Dendritic cell treated with granulocyte-macrophage colony-stimulating factor and Interleukin-4, amounts not matched to agents 40 ng/mL and 50 ng/mL, for 4 days (primary cell): ENCODE results near the gene RAB40A.
"Not testable (repeated sequence)": the region's sequence is repeated elsewhere in the genome, so short reads cannot be mapped to it uniquely, and the experiment has no call there.

Experiments
- H3K27ac Mint-ChIP-seq: one replicate; pipeline ENCODE4 v1.8.0; 2022; ENCODE audit warnings: mild to moderate bottlenecking, mixed read lengths
- H3K27me3 Mint-ChIP-seq: one replicate; pipeline ENCODE4 v1.8.0; 2022; ENCODE audit warnings: mild to moderate bottlenecking, mixed read lengths
- H3K36me3 Mint-ChIP-seq: one replicate; pipeline ENCODE4 v1.8.0; 2022; ENCODE audit warnings: low read depth, mixed read lengths
- H3K4me1 Mint-ChIP-seq: one replicate; pipeline ENCODE4 v1.8.0; 2022; ENCODE audit warnings: low read depth, mixed read lengths
- H3K4me3 Mint-ChIP-seq: one replicate; pipeline ENCODE4 v1.8.0; 2022; ENCODE audit warnings: mild to moderate bottlenecking, moderate library complexity, mixed read lengths
- H3K9me3 Mint-ChIP-seq: one replicate; pipeline ENCODE4 v1.8.0; 2022; ENCODE audit warnings: mixed read lengths
- intact Hi-C: fragments of 100-400 bp; cut with micrococcal nuclease; formaldehyde crosslinking; loops from one replicate; pipeline ENCODE4 v1.15.0; 2022

Gene RAB40A

GRCh38 chrX:103510031-103510430, 9.3 kb downstream of the RAB40A start:
- Mint-ChIP-seq H3K27ac (no peak overlapping the region), H3K9me3 (no peaks in the 10 kb centered on the region), H3K27me3 (no peaks in the 10 kb centered on the region), H3K4me3 (no peak overlapping the region), H3K36me3 (no peaks in the 10 kb centered on the region), H3K4me1 (no peaks in the 10 kb centered on the region)
- intact Hi-C loops = no loop called here

- Mint-ChIP-seq H3K27me3 (no peaks in the 10 kb centered on the region), H3K36me3 (no peaks in the 10 kb centered on the region), H3K9me3 (no peaks in the 10 kb centered on the region), H3K27ac (no peak overlapping the region), H3K4me1 (no peaks in the 10 kb centered on the region), H3K4me3 (no peak overlapping the region)
- intact Hi-C loops = no loop called here
Measured at GRCh38 chrX:103503853-103504207, 15.5 kb downstream of the RAB40A start.

GRCh38 chrX:103503163-103503852, 16.0 kb downstream of the RAB40A start:
- intact Hi-C loops = no loop called here

GRCh38 chrX:103498786-103499185, 20.5 kb downstream of the RAB40A start:
- Mint-ChIP-seq H3K9me3 (no peaks in the 10 kb centered on the region), H3K36me3 (no peaks in the 10 kb centered on the region), H3K27me3 (no peaks in the 10 kb centered on the region), H3K27ac (no peak overlapping the region), H3K4me3 (no peak overlapping the region), H3K4me1 (peaks cover 6% of the 10 kb centered on the region)
- intact Hi-C loops = no loop called here

More at GRCh38 chrX:103503163-103503852, 16.0 kb downstream of the RAB40A start:
- no peaks in the 10 kb centered on the region for H3K9me3 Mint-ChIP-seq
- H3K4me1 Mint-ChIP-seq = no peaks in the 10 kb centered on the region
- H3K4me3 Mint-ChIP-seq = no peak overlapping the region
- no peaks in the 10 kb centered on the region for H3K27me3 Mint-ChIP-seq
- no peaks in the 10 kb centered on the region for H3K36me3 Mint-ChIP-seq
- no peak overlapping the region for H3K27ac Mint-ChIP-seq

- intact Hi-C loops = no loop called here
- Mint-ChIP-seq H3K9me3 (no peaks in the 10 kb centered on the region), H3K27ac (no peak overlapping the region), H3K4me1 (peaks cover 6% of the 10 kb centered on the region), H3K27me3 (no peaks in the 10 kb centered on the region), H3K4me3 (no peak overlapping the region), H3K36me3 (no peaks in the 10 kb centered on the region)
Measured at GRCh38 chrX:103495786-103496185, 23.5 kb downstream of the RAB40A start.

- H3K9me3 Mint-ChIP-seq, H3K27ac Mint-ChIP-seq, H3K4me1 Mint-ChIP-seq, H3K27me3 Mint-ChIP-seq, H3K4me3 Mint-ChIP-seq, H3K36me3 Mint-ChIP-seq, intact Hi-C loops: not testable (repeated sequence)
Measured at GRCh38 chrX:103493578-103493977, 25.7 kb downstream of the RAB40A start.

GRCh38 chrX:103489733-103490132, 29.6 kb downstream of the RAB40A start:
- H3K9me3 Mint-ChIP-seq, H3K36me3 Mint-ChIP-seq, H3K4me1 Mint-ChIP-seq, intact Hi-C loops, H3K27me3 Mint-ChIP-seq, H3K4me3 Mint-ChIP-seq, H3K27ac Mint-ChIP-seq: not testable (repeated sequence)

- Mint-ChIP-seq H3K9me3 (no peaks in the 10 kb centered on the region), H3K36me3 (no peaks in the 10 kb centered on the region), H3K27ac (no peak overlapping the region), H3K4me3 (no peak overlapping the region), H3K4me1 (no peaks in the 10 kb centered on the region), H3K27me3 (no peaks in the 10 kb centered on the region)
- intact Hi-C loops = no loop called here
Measured at GRCh38 chrX:103488794-103489193, 30.5 kb downstream of the RAB40A start.

- no peaks in the 10 kb centered on the region for H3K4me1 Mint-ChIP-seq
- intact Hi-C loops = no loop called here
- no peaks in the 10 kb centered on the region for H3K27me3 Mint-ChIP-seq
- H3K27ac Mint-ChIP-seq = no peak overlapping the region
- H3K9me3 Mint-ChIP-seq = no peaks in the 10 kb centered on the region
- H3K36me3 Mint-ChIP-seq = no peaks in the 10 kb centered on the region
- no peak overlapping the region for H3K4me3 Mint-ChIP-seq
Measured at GRCh38 chrX:103488332-103488731, 31.0 kb downstream of the RAB40A start.

GRCh38 chrX:103483720-103484119, 35.6 kb downstream of the RAB40A start:
- no peak overlapping the region for H3K4me3 Mint-ChIP-seq

GRCh38 chrX:103480526-103480925, 38.8 kb downstream of the RAB40A start:
- Mint-ChIP-seq H3K9me3 (no peaks in the 10 kb centered on the region), H3K4me3 (no peak overlapping the region), H3K27me3 (no peaks in the 10 kb centered on the region), H3K27ac (no peak overlapping the region), H3K36me3 (no peaks in the 10 kb centered on the region), H3K4me1 (no peaks in the 10 kb centered on the region)
- intact Hi-C loops = no loop called here

More at GRCh38 chrX:103483720-103484119, 35.6 kb downstream of the RAB40A start:
- H3K9me3 Mint-ChIP-seq = no peaks in the 10 kb centered on the region
- H3K36me3 Mint-ChIP-seq = no peaks in the 10 kb centered on the region
- H3K27ac Mint-ChIP-seq = no peak overlapping the region
- no peaks in the 10 kb centered on the region for H3K4me1 Mint-ChIP-seq
- no peaks in the 10 kb centered on the region for H3K27me3 Mint-ChIP-seq
- intact Hi-C loops = no loop called here

GRCh38 chrX:103477496-103477895, 41.8 kb downstream of the RAB40A start:
- Mint-ChIP-seq H3K27ac (no peak overlapping the region), H3K27me3 (no peaks in the 10 kb centered on the region), H3K4me3 (no peak overlapping the region), H3K4me1 (no peaks in the 10 kb centered on the region), H3K36me3 (no peaks in the 10 kb centered on the region), H3K9me3 (no peaks in the 10 kb centered on the region)
- intact Hi-C loops = no loop called here

GRCh38 chrX:103475381-103475780, 43.9 kb downstream of the RAB40A start:
- intact Hi-C loops = no loop called here
- Mint-ChIP-seq H3K36me3 (no peaks in the 10 kb centered on the region), H3K27ac (no peak overlapping the region), H3K27me3 (no peaks in the 10 kb centered on the region), H3K4me1 (no peaks in the 10 kb centered on the region), H3K9me3 (no peaks in the 10 kb centered on the region), H3K4me3 (no peak overlapping the region)

GRCh38 chrX:103469977-103470376, 49.3 kb downstream of the RAB40A start:
- H3K27ac Mint-ChIP-seq, intact Hi-C loops, H3K9me3 Mint-ChIP-seq, H3K4me1 Mint-ChIP-seq, H3K27me3 Mint-ChIP-seq, H3K36me3 Mint-ChIP-seq, H3K4me3 Mint-ChIP-seq: not testable (repeated sequence)

- Mint-ChIP-seq H3K4me3 (no peak overlapping the region), H3K9me3 (no peaks in the 10 kb centered on the region), H3K4me1 (peaks cover 5% of the 10 kb centered on the region), H3K27me3 (peaks cover 2% of the 10 kb centered on the region), H3K36me3 (no peaks in the 10 kb centered on the region), H3K27ac (no peak overlapping the region)
- intact Hi-C loops = no loop called here
Measured at GRCh38 chrX:103467887-103468286, 51.4 kb downstream of the RAB40A start.
